WERI-Rb-1 (cell line): Measurements from ENCODE around the gene AOC1.
A peak's percentile ranks its signal among the peaks of the same experiment; 100 is the strongest.
"Not testable (repeated sequence)": the region's sequence is repeated elsewhere in the genome, so short reads cannot be mapped to it uniquely, and the experiment has no call there.

Experiments used
- DNase-seq: peaks from one replicate; pipeline ENCODE4 v3.0.0-alpha.2; 2020
- H3K27ac ChIP-seq: fragments of 250-450 bp; sonication (Bioruptor Pico); 2 replicates; pipeline ENCODE4 v1.5.1; 2020; ENCODE audit warnings: mild to moderate bottlenecking, moderate library complexity
- H3K27me3 ChIP-seq: fragments of 250-450 bp; sonication (Bioruptor Pico); 2 replicates; pipeline ENCODE4 v1.5.1; 2021; ENCODE audit warnings: mild to moderate bottlenecking, low read depth, moderate library complexity; ENCODE audit not compliant: insufficient read depth, severe bottlenecking
- H3K36me3 ChIP-seq: fragments of 250-450 bp; sonication (Bioruptor Pico); 2 replicates; pipeline ENCODE4 v1.5.1; 2020; ENCODE audit warnings: mild to moderate bottlenecking, moderate library complexity
- H3K4me3 ChIP-seq: 2 replicates; pipeline ENCODE4 v1.5.1; 2011; ENCODE audit warnings: low read depth, mild to moderate bottlenecking, control low read depth, low read length
- H3K9me3 ChIP-seq: fragments of 250-450 bp; sonication (Bioruptor Pico); 2 replicates; pipeline ENCODE4 v1.5.1; 2021; ENCODE audit warnings: mild to moderate bottlenecking, moderate library complexity; ENCODE audit not compliant: severe bottlenecking
- TF ChIP-seq, protein P1 (sequence below): IDR thresholded peaks from 2 replicates; pipeline ENCODE4 v1.5.1; 2011; ENCODE audit warnings: low read depth, mild to moderate bottlenecking, control low read depth, inconsistent platforms, low read length

AOC1 gene

GRCh38 chr7:150806863-150807262 lies 45.5 kb upstream of the AOC1 start:
- peaks cover 5% of the 10 kb centered on the region for H3K9me3 ChIP-seq
- H3K27ac ChIP-seq = no peak overlapping the region
- no peak overlapping the region for H3K4me3 ChIP-seq
- TF ChIP-seq, protein P1, sequence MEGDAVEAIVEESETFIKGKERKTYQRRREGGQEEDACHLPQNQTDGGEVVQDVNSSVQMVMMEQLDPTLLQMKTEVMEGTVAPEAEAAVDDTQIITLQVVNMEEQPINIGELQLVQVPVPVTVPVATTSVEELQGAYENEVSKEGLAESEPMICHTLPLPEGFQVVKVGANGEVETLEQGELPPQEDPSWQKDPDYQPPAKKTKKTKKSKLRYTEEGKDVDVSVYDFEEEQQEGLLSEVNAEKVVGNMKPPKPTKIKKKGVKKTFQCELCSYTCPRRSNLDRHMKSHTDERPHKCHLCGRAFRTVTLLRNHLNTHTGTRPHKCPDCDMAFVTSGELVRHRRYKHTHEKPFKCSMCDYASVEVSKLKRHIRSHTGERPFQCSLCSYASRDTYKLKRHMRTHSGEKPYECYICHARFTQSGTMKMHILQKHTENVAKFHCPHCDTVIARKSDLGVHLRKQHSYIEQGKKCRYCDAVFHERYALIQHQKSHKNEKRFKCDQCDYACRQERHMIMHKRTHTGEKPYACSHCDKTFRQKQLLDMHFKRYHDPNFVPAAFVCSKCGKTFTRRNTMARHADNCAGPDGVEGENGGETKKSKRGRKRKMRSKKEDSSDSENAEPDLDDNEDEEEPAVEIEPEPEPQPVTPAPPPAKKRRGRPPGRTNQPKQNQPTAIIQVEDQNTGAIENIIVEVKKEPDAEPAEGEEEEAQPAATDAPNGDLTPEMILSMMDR = peak; percentile 28
- DNase-seq = no peak
- H3K36me3 ChIP-seq = no peaks in the 10 kb centered on the region
- no peaks in the 10 kb centered on the region for H3K27me3 ChIP-seq

GRCh38 chr7:150807616-150808438 lies 44.5 kb upstream of the AOC1 start:
- not testable (repeated sequence) for H3K9me3 ChIP-seq, DNase-seq, H3K36me3 ChIP-seq, H3K27ac ChIP-seq, H3K4me3 ChIP-seq, H3K27me3 ChIP-seq

DNA sequence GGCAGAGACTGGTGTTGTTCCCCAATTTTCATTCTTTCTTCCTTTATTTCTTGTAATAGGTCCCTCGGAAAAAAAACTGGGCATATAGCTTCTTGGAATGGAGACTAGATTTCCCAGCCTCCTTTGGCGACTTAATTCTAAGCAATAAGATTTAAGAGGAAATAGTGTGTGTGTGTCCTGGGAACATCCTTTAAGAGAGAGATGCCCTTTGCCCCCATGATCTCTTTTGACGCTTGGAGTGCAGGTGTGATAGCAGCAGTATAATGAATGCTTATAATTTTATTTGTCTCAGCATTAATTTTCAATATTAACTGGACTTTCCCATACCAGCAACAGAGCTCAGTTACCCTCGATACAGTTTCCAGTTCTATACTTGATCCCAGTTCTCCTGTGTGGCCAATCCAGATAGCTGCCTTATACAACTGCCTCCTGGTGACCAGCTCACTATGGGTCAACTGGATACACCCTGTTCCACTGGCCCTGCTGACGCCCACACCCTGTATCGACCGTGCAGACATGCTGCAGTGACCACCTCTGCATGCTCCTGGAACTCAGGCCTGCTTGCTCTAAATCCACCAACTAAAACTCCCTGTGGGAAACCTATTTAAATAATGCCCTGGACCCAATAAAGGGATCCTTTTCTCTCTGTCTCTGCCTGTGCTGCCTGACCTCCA lies 37.9 kb upstream of the AOC1 start:
- TF ChIP-seq, protein P1 = no peak
- Histone ChIP-seq H3K27me3 (no peaks in the 10 kb centered on the region), H3K9me3 (peaks cover 3% of the 10 kb centered on the region), H3K4me3 (no peak overlapping the region), H3K27ac (no peak overlapping the region), H3K36me3 (no peaks in the 10 kb centered on the region)
- no peak for DNase-seq

DNA sequence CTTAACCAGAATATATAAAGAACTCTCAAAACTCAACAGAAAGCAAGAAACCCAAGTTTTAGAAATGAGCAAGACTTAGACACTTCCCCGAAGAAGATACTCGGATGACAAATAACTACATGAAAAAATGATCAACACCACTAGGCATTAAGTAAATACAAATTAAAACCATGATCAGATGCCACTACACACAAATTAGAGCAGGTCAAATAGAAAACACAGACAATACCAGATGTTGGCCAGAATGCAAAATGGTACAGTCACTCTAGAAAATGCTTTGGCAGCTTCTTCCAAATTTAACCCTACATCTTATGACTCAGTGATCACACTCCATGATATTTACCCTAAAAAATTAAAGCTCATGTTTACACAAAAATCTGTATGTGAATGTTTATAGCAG lies 33.3 kb upstream of the AOC1 start:
- Histone ChIP-seq H3K9me3 (peaks cover 8% of the 10 kb centered on the region), H3K36me3 (no peaks in the 10 kb centered on the region), H3K27ac (no peak overlapping the region), H3K4me3 (no peak overlapping the region), H3K27me3 (no peaks in the 10 kb centered on the region)
- TF ChIP-seq, protein P1 = no peak
- no peak for DNase-seq

- Histone ChIP-seq H3K27me3 (no peaks in the 10 kb centered on the region), H3K27ac (no peak overlapping the region), H3K4me3 (no peak overlapping the region), H3K9me3 (peaks cover 8% of the 10 kb centered on the region), H3K36me3 (no peaks in the 10 kb centered on the region)
- TF ChIP-seq, protein P1 = no peak
- DNase-seq = no peak
Measured at GRCh38 chr7:150820148-150820547, 32.2 kb upstream of the AOC1 start.

GRCh38 chr7:150820578-150821198 lies 31.6 kb upstream of the AOC1 start:
- TF ChIP-seq, protein P1 = no peak
- Histone ChIP-seq H3K9me3 (peaks cover 7% of the 10 kb centered on the region), H3K27me3 (no peaks in the 10 kb centered on the region), H3K36me3 (no peaks in the 10 kb centered on the region), H3K4me3 (no peak overlapping the region), H3K27ac (no peak overlapping the region)
- no peak for DNase-seq
